HUES64 (cell line): ENCODE results near the gene FGF9.

Source experiments
- H3K27ac ChIP-seq: 2 replicates; pipeline ENCODE4 v1.7.0; 2013; ENCODE audit warnings: low read depth, low read length, inconsistent platforms
- H3K27me3 ChIP-seq: 2 replicates; pipeline ENCODE4 v1.6.1; 2013; ENCODE audit warnings: mild to moderate bottlenecking, low read length; ENCODE audit not compliant: insufficient read depth
- H3K36me3 ChIP-seq: 2 replicates; pipeline ENCODE4 v1.6.1; 2013; ENCODE audit warnings: mild to moderate bottlenecking, low read length; ENCODE audit not compliant: insufficient read depth
- H3K4me1 ChIP-seq: 2 replicates; pipeline ENCODE4 v1.6.1; 2013; ENCODE audit warnings: mild to moderate bottlenecking, low read length, moderate library complexity; ENCODE audit not compliant: insufficient read depth
- H3K4me3 ChIP-seq: 2 replicates; pipeline ENCODE4 v1.5.1; 2013; ENCODE audit warnings: mild to moderate bottlenecking, low read length, moderate library complexity
- H3K9ac ChIP-seq: 2 replicates; pipeline ENCODE4 v1.6.1; 2013; ENCODE audit warnings: mild to moderate bottlenecking, low read depth, low read length
- H3K9me3 ChIP-seq: 2 replicates; pipeline ENCODE4 v1.6.1; 2013; ENCODE audit warnings: low read depth, low read length; ENCODE audit not compliant: insufficient read depth
- WGBS: fragments of 150-250, 120-280 bp; methylation state at CpG from one replicate; pipeline ENCODE4 v1.1.7; 2013; ENCODE audit warnings: missing lambda C conversion rate; 5-methylcytosine and 5-hydroxymethylcytosine counted together

The FGF9 gene

GRCh38 chr13:21691928-21692327 lies 21.1 kb downstream of the FGF9 start:
- WGBS: 93% methylated on average over 5 of the region's 5 CpGs
- Histone ChIP-seq H3K9ac (no peak overlapping the region), H3K4me1 (no peaks in the 10 kb centered on the region), H3K27ac (no peak overlapping the region), H3K36me3 (no peaks in the 10 kb centered on the region), H3K27me3 (no peaks in the 10 kb centered on the region), H3K9me3 (no peaks in the 10 kb centered on the region), H3K4me3 (no peak overlapping the region)

- Histone ChIP-seq H3K9me3 (no peaks in the 10 kb centered on the region), H3K4me3 (no peak overlapping the region), H3K36me3 (no peaks in the 10 kb centered on the region), H3K9ac (no peak overlapping the region), H3K27ac (no peak overlapping the region), H3K27me3 (no peaks in the 10 kb centered on the region), H3K4me1 (peaks cover 11% of the 10 kb centered on the region)
- WGBS: 92% methylated on average over 4 of the region's 4 CpGs
These were observed 24.0 kb downstream of the FGF9 start for GRCh38 chr13:21694831-21695230.

GRCh38 chr13:21695546-21695945 lies 24.7 kb downstream of the FGF9 start:
- 94% methylated on average over 3 of the region's 4 CpGs for WGBS
- H3K4me1 ChIP-seq: peaks cover 11% of the 10 kb centered on the region

GRCh38 chr13:21696865-21697448 lies 26.1 kb downstream of the FGF9 start:
- Histone ChIP-seq H3K4me1 (peaks cover 13% of the 10 kb centered on the region), H3K9ac (no peak overlapping the region), H3K36me3 (no peaks in the 10 kb centered on the region), H3K4me3 (no peak overlapping the region), H3K9me3 (no peaks in the 10 kb centered on the region), H3K27me3 (no peaks in the 10 kb centered on the region), H3K27ac (no peak overlapping the region)
- WGBS: 95% methylated on average over 3 of the region's 3 CpGs

More at GRCh38 chr13:21695546-21695945, 24.7 kb downstream of the FGF9 start:
- Histone ChIP-seq H3K27ac (no peak overlapping the region), H3K9me3 (no peaks in the 10 kb centered on the region), H3K9ac (no peak overlapping the region), H3K27me3 (no peaks in the 10 kb centered on the region), H3K36me3 (no peaks in the 10 kb centered on the region), H3K4me3 (no peak overlapping the region)

GRCh38 chr13:21698817-21699679 lies 28.2 kb downstream of the FGF9 start:
- Histone ChIP-seq H3K27me3 (no peaks in the 10 kb centered on the region), H3K9me3 (no peaks in the 10 kb centered on the region), H3K4me3 (no peak overlapping the region), H3K36me3 (no peaks in the 10 kb centered on the region), H3K4me1 (peaks cover 13% of the 10 kb centered on the region), H3K9ac (no peak overlapping the region), H3K27ac (no peak overlapping the region)
- WGBS: 76% methylated on average over 3 of the region's 5 CpGs

- 90% methylated on average over 10 of the region's 10 CpGs for whole genome bisulfite sequencing
- Histone ChIP-seq H3K9ac (no peak overlapping the region), H3K4me1 (peaks cover 13% of the 10 kb centered on the region), H3K27ac (no peak overlapping the region), H3K36me3 (no peaks in the 10 kb centered on the region), H3K27me3 (no peaks in the 10 kb centered on the region), H3K9me3 (no peaks in the 10 kb centered on the region), H3K4me3 (no peak overlapping the region)
These were observed 30.6 kb downstream of the FGF9 start for GRCh38 chr13:21701460-21701859.

GRCh38 chr13:21703846-21704245 lies 33.0 kb downstream of the FGF9 start:
- Histone ChIP-seq H3K36me3 (no peaks in the 10 kb centered on the region), H3K27me3 (no peaks in the 10 kb centered on the region), H3K4me3 (no peak overlapping the region), H3K9me3 (no peaks in the 10 kb centered on the region), H3K9ac (no peak overlapping the region), H3K27ac (no peak overlapping the region), H3K4me1 (peaks cover 9% of the 10 kb centered on the region)
- 87% methylated on average over 4 of the region's 4 CpGs for whole genome bisulfite sequencing

GRCh38 chr13:21707586-21707985 lies 36.7 kb downstream of the FGF9 start:
- Histone ChIP-seq H3K9me3 (no peaks in the 10 kb centered on the region), H3K9ac (no peak overlapping the region), H3K36me3 (no peaks in the 10 kb centered on the region), H3K27me3 (no peaks in the 10 kb centered on the region), H3K4me3 (no peak overlapping the region), H3K27ac (no peak overlapping the region), H3K4me1 (no peaks in the 10 kb centered on the region; the same call in 1 of the 2 replicates)
- WGBS: 95% methylated on average over 3 of the region's 3 CpGs

GRCh38 chr13:21709697-21710096 lies 38.8 kb downstream of the FGF9 start:
- 86% methylated on average over 1 of the region's 1 CpG for WGBS
- H3K27ac ChIP-seq: no peak overlapping the region

GRCh38 chr13:21710163-21710562 lies 39.3 kb downstream of the FGF9 start:
- no peak overlapping the region for H3K27ac ChIP-seq
- no peak overlapping the region for H3K9ac ChIP-seq
- H3K9me3 ChIP-seq: no peaks in the 10 kb centered on the region
- H3K4me1 ChIP-seq: no peaks in the 10 kb centered on the region; the same call in 1 of the 2 replicates
- no peaks in the 10 kb centered on the region for H3K27me3 ChIP-seq
- H3K4me3 ChIP-seq: no peak overlapping the region
- 99% methylated on average over 2 of the region's 2 CpGs for WGBS
- H3K36me3 ChIP-seq: no peaks in the 10 kb centered on the region

More at GRCh38 chr13:21709697-21710096, 38.8 kb downstream of the FGF9 start:
- Histone ChIP-seq H3K9ac (no peak overlapping the region), H3K27me3 (no peaks in the 10 kb centered on the region), H3K4me3 (no peak overlapping the region), H3K36me3 (no peaks in the 10 kb centered on the region), H3K9me3 (no peaks in the 10 kb centered on the region), H3K4me1 (no peaks in the 10 kb centered on the region; the same call in 1 of the 2 replicates)

GRCh38 chr13:21717817-21718216 lies 46.9 kb downstream of the FGF9 start:
- no peaks in the 10 kb centered on the region for H3K27me3 ChIP-seq
- no peaks in the 10 kb centered on the region for H3K36me3 ChIP-seq
- 51% methylated on average over 3 of the region's 4 CpGs for WGBS
- H3K4me1 ChIP-seq: peaks cover 17% of the 10 kb centered on the region
- no peak overlapping the region for H3K9ac ChIP-seq
- H3K9me3 ChIP-seq: no peaks in the 10 kb centered on the region
- H3K4me3 ChIP-seq: no peak overlapping the region
- no peak overlapping the region for H3K27ac ChIP-seq
